Astrocyte (in vitro differentiated cells and primary cell): ENCODE data around the gene CHCHD6.

Experiments used
- CTCF ChIP-seq: IDR thresholded peaks from 2 replicates; pipeline ENCODE4 v1.5.1; 2011; ENCODE audit warnings: low read depth, mild to moderate bottlenecking, inconsistent platforms, low read length, moderate library complexity; ENCODE audit not compliant: insufficient read depth
- EZH2 ChIP-seq: IDR thresholded peaks from 2 replicates; pipeline ENCODE4 v1.6.1; 2012; ENCODE audit warnings: mild to moderate bottlenecking, low read length, inconsistent platforms; ENCODE audit not compliant: insufficient read depth

- TF ChIP-seq CTCF (no peak), EZH2 (no peak)
Measured at GRCh38 chr3:126963261-126964190, 259.5 kb downstream of the CHCHD6 start.
